ENCODE measurements around the gene AKIRIN2. TPM values are rescaled to one million over a fixed set of nuclear protein-coding genes. Genes with fewer than 3 reads are reported as not detected.

AKIRIN2 gene
- total RNA-seq, 4 donors from 2014 or later, result 20.1 to 24.0 (median 21.9) TPM

- Histone ChIP-seq H3K27me3 (no peaks in the 10 kb centered on the region), H3K9me3 (no peaks in the 10 kb centered on the region), H3K36me3 (no peaks in the 10 kb centered on the region), H3K4me1 (peaks cover 9 to 11% of the 10 kb centered on the region in 2 donors), H3K4me3 (replicated peaks in 1 of 3) (no peak overlapping the region), H3K27ac (peak overlapping the region; percentile 69 to 83 (median 72))
- intact Hi-C loops (cut with DNase I), result no loop called here
- peak; percentile 98 for DNase-seq
- TF ChIP-seq CTCF (IDR thresholded peaks at IDR 0.05) (no peak), POLR2A (IDR thresholded peaks at IDR 0.05) (no peak)
- WGBS, 2 donors, result 6 to 7% methylated on average over 4 of the region's 4 CpGs
These were observed 30.0 kb upstream of the AKIRIN2 start for GRCh38 chr6:87731818-87732661.

GRCh38 chr6:87731080-87731479 is 29.0 kb upstream of the AKIRIN2 start:
- Histone ChIP-seq H3K4me1 (peaks cover 9 to 11% of the 10 kb centered on the region in 2 donors), H3K4me3 (replicated peaks in 1 of 3) (no peak overlapping the region), H3K27ac (peak overlapping the region in 2 of 3 donors; percentile 45 to 83), H3K27me3 (no peaks in the 10 kb centered on the region), H3K9me3 (no peaks in the 10 kb centered on the region), H3K36me3 (no peaks in the 10 kb centered on the region)
- DNase-seq, result no peak
- TF ChIP-seq CTCF (IDR thresholded peaks at IDR 0.05) (no peak), POLR2A (IDR thresholded peaks at IDR 0.05) (no peak)
- intact Hi-C loops (cut with DNase I), result no loop called here

- Histone ChIP-seq H3K36me3 (no peaks in the 10 kb centered on the region), H3K4me1 (peaks cover 9 to 11% of the 10 kb centered on the region in 2 donors), H3K27me3 (no peaks in the 10 kb centered on the region), H3K4me3 (replicated peaks in 1 of 3) (no peak overlapping the region), H3K9me3 (no peaks in the 10 kb centered on the region), H3K27ac (no peak overlapping the region)
- no peak for TF ChIP-seq POLR2A (IDR thresholded peaks at IDR 0.05)
- TF ChIP-seq CTCF (IDR thresholded peaks at IDR 0.05), result no peak
- WGBS, 2 donors, result 78 to 86% methylated on average over 6 of the region's 6 CpGs
- DNase-seq, result peak; percentile 18 to 28
- intact Hi-C loops (cut with DNase I), result no loop called here
These were observed 28.1 kb upstream of the AKIRIN2 start for GRCh38 chr6:87729965-87730719.

GRCh38 chr6:87728706-87729105 is 26.7 kb upstream of the AKIRIN2 start:
- no peak for TF ChIP-seq CTCF (IDR thresholded peaks at IDR 0.05)
- no peak for TF ChIP-seq POLR2A (IDR thresholded peaks at IDR 0.05)
- Histone ChIP-seq H3K36me3 (no peaks in the 10 kb centered on the region), H3K27ac (no peak overlapping the region), H3K4me3 (replicated peaks in 1 of 3) (no peak overlapping the region), H3K4me1 (peaks cover 10 to 12% of the 10 kb centered on the region in 2 donors), H3K27me3 (no peaks in the 10 kb centered on the region), H3K9me3 (no peaks in the 10 kb centered on the region)
- 50 to 58% methylated on average over 3 of the region's 3 CpGs for WGBS, 2 donors
- no peak for DNase-seq
- intact Hi-C loops (cut with DNase I), result no loop called here
